ENCODE data around the gene MAPRE2. TPM values are rescaled to one million over a fixed set of nuclear protein-coding genes. Genes with fewer than 3 reads are reported as not detected.

MAPRE2 gene
- total RNA-seq, 1 experiment from 2014 or later, result 9.1 TPM

GRCh38 chr18:35026407-35027061 lies 14.7 kb upstream of the MAPRE2 start:
- H2AFZ ChIP-seq, result no peak overlapping the region
- TF ChIP-seq CTCF (conservative IDR thresholded peaks at IDR 0.05) (no peak), EZH2 (IDR thresholded peaks at IDR 0.05; ENCODE audit: low read depth) (no peak)
- H3K4me2 ChIP-seq, result no peak overlapping the region
- intact Hi-C loops (cut with micrococcal nuclease; ENCODE audit: unreplicated experiment), result no loop called here
- no peaks in the 10 kb centered on the region for H3F3A ChIP-seq (ENCODE audit: insufficient read depth, low read depth)
- H3K9me2 ChIP-seq (ENCODE audit: insufficient read depth), result no peaks in the 10 kb centered on the region
- H3K4me3 ChIP-seq, result no peak overlapping the region
- H4K20me1 ChIP-seq (ENCODE audit: insufficient read depth), result no peaks in the 10 kb centered on the region
- no peak for DNase-seq
- no peaks in the 10 kb centered on the region for H3K4me1 ChIP-seq (replicated peaks; ENCODE audit: insufficient read depth)
- H3K9me3 ChIP-seq (ENCODE audit: insufficient read depth, low read depth), result no peaks in the 10 kb centered on the region
- no TSS peak for BruUV-seq (replicated peaks)
- H3K79me2 ChIP-seq (ENCODE audit: low read depth), result no peaks in the 10 kb centered on the region
- no peak overlapping the region for H3K27ac ChIP-seq
- no peaks in the 10 kb centered on the region for H3K27me3 ChIP-seq (ENCODE audit: insufficient read depth, low read depth)
- ChIA-PET CTCF (no interaction called here), POLR2A (ENCODE audit: unreplicated experiment) (no interaction called here)
- no peaks in the 10 kb centered on the region for H3K36me3 ChIP-seq (ENCODE audit: low read depth)

DNA sequence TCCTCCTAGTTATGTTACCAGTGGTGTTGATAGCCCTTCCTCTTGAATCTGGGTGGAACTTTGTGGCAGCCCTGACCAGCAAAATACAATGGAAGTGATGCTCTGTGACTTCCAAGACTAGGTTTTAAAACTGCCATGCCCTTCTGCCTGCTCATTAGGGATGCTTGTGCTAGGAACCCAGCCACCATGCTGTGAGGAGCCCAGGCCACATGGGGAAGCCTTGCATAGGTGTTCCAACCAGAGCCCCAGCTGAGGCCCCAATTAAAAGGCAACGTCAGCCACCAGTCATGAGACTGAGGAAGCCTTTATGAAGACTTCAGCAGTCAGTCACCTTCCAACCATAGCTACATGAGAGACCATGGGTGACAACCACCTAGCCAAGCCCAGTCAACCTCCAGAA lies 14.0 kb upstream of the MAPRE2 start:
- Histone ChIP-seq H3K9me2 (ENCODE audit: insufficient read depth) (no peaks in the 10 kb centered on the region), H3K27ac (no peak overlapping the region), H3K4me3 (no peak overlapping the region), H3F3A (ENCODE audit: insufficient read depth, low read depth) (no peaks in the 10 kb centered on the region), H2AFZ (no peak overlapping the region), H3K4me1 (replicated peaks; ENCODE audit: insufficient read depth) (no peaks in the 10 kb centered on the region), H3K79me2 (ENCODE audit: low read depth) (no peaks in the 10 kb centered on the region), H3K9me3 (ENCODE audit: insufficient read depth, low read depth) (no peaks in the 10 kb centered on the region), H3K4me2 (no peak overlapping the region), H3K36me3 (ENCODE audit: low read depth) (no peaks in the 10 kb centered on the region), H4K20me1 (ENCODE audit: insufficient read depth) (no peaks in the 10 kb centered on the region), H3K27me3 (ENCODE audit: insufficient read depth, low read depth) (no peaks in the 10 kb centered on the region)
- BruUV-seq (replicated peaks), result no TSS peak
- CTCF ChIA-PET, result no interaction called here
- TF ChIP-seq CTCF (conservative IDR thresholded peaks at IDR 0.05) (no peak), EZH2 (IDR thresholded peaks at IDR 0.05; ENCODE audit: low read depth) (no peak)
- POLR2A ChIA-PET (ENCODE audit: unreplicated experiment), result no interaction called here
- intact Hi-C loops (cut with micrococcal nuclease; ENCODE audit: unreplicated experiment), result no loop called here
- no peak for DNase-seq

- Histone ChIP-seq H3K27me3 (ENCODE audit: insufficient read depth, low read depth) (no peaks in the 10 kb centered on the region), H3F3A (ENCODE audit: insufficient read depth, low read depth) (no peaks in the 10 kb centered on the region), H3K4me2 (no peak overlapping the region), H2AFZ (no peak overlapping the region), H4K20me1 (ENCODE audit: insufficient read depth) (no peaks in the 10 kb centered on the region), H3K27ac (no peak overlapping the region), H3K4me3 (no peak overlapping the region), H3K9me3 (ENCODE audit: insufficient read depth, low read depth) (no peaks in the 10 kb centered on the region), H3K79me2 (ENCODE audit: low read depth) (no peaks in the 10 kb centered on the region), H3K4me1 (replicated peaks; ENCODE audit: insufficient read depth) (no peaks in the 10 kb centered on the region), H3K9me2 (ENCODE audit: insufficient read depth) (no peaks in the 10 kb centered on the region), H3K36me3 (ENCODE audit: low read depth) (no peaks in the 10 kb centered on the region)
- ChIA-PET CTCF (no interaction called here), POLR2A (ENCODE audit: unreplicated experiment) (no interaction called here)
- TF ChIP-seq EZH2 (IDR thresholded peaks at IDR 0.05; ENCODE audit: low read depth) (no peak), CTCF (conservative IDR thresholded peaks at IDR 0.05) (no peak)
- no peak for DNase-seq
- intact Hi-C loops (cut with micrococcal nuclease; ENCODE audit: unreplicated experiment), result no loop called here
- BruUV-seq (replicated peaks), result no TSS peak
Measured at GRCh38 chr18:35028536-35028935, 12.7 kb upstream of the MAPRE2 start.

Measured in PC-9 (cell line).